A549 (cell line): ENCODE results near the gene RNF38.

Source experiments
- CTCF ChIP-seq: fragments of >200 bp; sonication (Bioruptor Twin); formaldehyde crosslinking; IDR thresholded peaks from 3 replicates; pipeline ENCODE4 v1.5.1; 2016
- EP300 ChIP-seq, 2 experiments: fragments of >200 bp; sonication (Bioruptor Twin); formaldehyde crosslinking; IDR thresholded peaks; 2 replicates in 1 of 2; 3 replicates in 1 of 2; pipeline ENCODE4 v1.6.1; 2016 to 2017
- POLR2A ChIP-seq: IDR thresholded peaks from 2 replicates; pipeline ENCODE4 v1.6.1; 2012; ENCODE audit warnings: mild to moderate bottlenecking, low read length
- RAD21 ChIP-seq, 2 experiments: fragments of >200 bp in 1 of 2; sonication (Bioruptor Twin) in 1 of 2; formaldehyde crosslinking in 1 of 2; IDR thresholded peaks in 1 of 2; conservative IDR thresholded peaks in 1 of 2; 2 replicates in 1 of 2; 3 replicates in 1 of 2; pipeline ENCODE4 v1.6.1; 2012 to 2018; ENCODE audit warnings: inconsistent platforms in 1 of 2

- TF ChIP-seq CTCF: no peak
- TF ChIP-seq EP300 (IDR thresholded peaks at IDR 0.05): no peak
- TF ChIP-seq POLR2A: no peak
- TF ChIP-seq RAD21 (conservative IDR thresholded peaks at IDR 0.05 in 1 of 2, IDR thresholded peaks at IDR 0.05 in 1 of 2): no peak
These were observed 102.3 kb downstream of the RNF38 start for GRCh38 chr9:36297798-36298197.
